Measurements from ENCODE around the gene DEFB131B.
"Not testable (repeated sequence)": the region's sequence is repeated elsewhere in the genome, so short reads cannot be mapped to it uniquely, and the experiment has no call there.

DEFB131B gene

GRCh38 chr11:71878059-71878458 is at the start of gene DEFB131B:
Gene DEFB131B (plus strand): TSS chr11:71878453. CDS start chr11:71878453, 0 bp downstream.
- not testable (repeated sequence) for DNase-seq

- not testable (repeated sequence) for DNase-seq
Observed at GRCh38 chr11:71829247-71829646, 49.0 kb upstream of the DEFB131B start.

- not testable (repeated sequence) for DNase-seq
Observed at GRCh38 chr11:71829686-71830085, 48.6 kb upstream of the DEFB131B start.

- DNase-seq, result not testable (repeated sequence)
Observed at GRCh38 chr11:71832811-71833210, 45.4 kb upstream of the DEFB131B start, which contains the start of gene DEFB108B. Gene DEFB108B (plus strand): TSS chr11:71833200. CDS start chr11:71833200, 0 bp downstream.

GRCh38 chr11:71842720-71843119 is 35.5 kb upstream of the DEFB131B start:
- not testable (repeated sequence) for DNase-seq

- not testable (repeated sequence) for DNase-seq
Observed at GRCh38 chr11:71843355-71843754, 34.9 kb upstream of the DEFB131B start.

GRCh38 chr11:71843858-71844257 is 34.4 kb upstream of the DEFB131B start:
- no peak for DNase-seq

- DNase-seq, result not testable (repeated sequence)
Observed at GRCh38 chr11:71853895-71854294, 24.4 kb upstream of the DEFB131B start.

- not testable (repeated sequence) for DNase-seq
Observed at GRCh38 chr11:71855880-71856279, 22.4 kb upstream of the DEFB131B start.

- not testable (repeated sequence) for DNase-seq
Observed at GRCh38 chr11:71860835-71861234, 17.4 kb upstream of the DEFB131B start.

- DNase-seq, result not testable (repeated sequence)
Observed at GRCh38 chr11:71863978-71864627, 14.2 kb upstream of the DEFB131B start.

GRCh38 chr11:71867209-71867608 is 11.0 kb upstream of the DEFB131B start:
- DNase-seq, result not testable (repeated sequence)

GRCh38 chr11:71869931-71870330 is 8.3 kb upstream of the DEFB131B start:
- not testable (repeated sequence) for DNase-seq

- DNase-seq, result not testable (repeated sequence)
Observed at GRCh38 chr11:71870661-71871060, 7.6 kb upstream of the DEFB131B start.

- not testable (repeated sequence) for DNase-seq
Observed at GRCh38 chr11:71876262-71876661, 2.0 kb upstream of the DEFB131B start.

- not testable (repeated sequence) for DNase-seq
Observed at GRCh38 chr11:71885806-71886205, 7.6 kb downstream of the DEFB131B start.

GRCh38 chr11:71888335-71889010 is 10.2 kb downstream of the DEFB131B start:
- DNase-seq, result not testable (repeated sequence)

- not testable (repeated sequence) for DNase-seq
Observed at GRCh38 chr11:71889181-71889872, 11.1 kb downstream of the DEFB131B start.

- DNase-seq, result no peak
Observed at GRCh38 chr11:71895961-71896360, 17.7 kb downstream of the DEFB131B start.

GRCh38 chr11:71901137-71901536 is 22.9 kb downstream of the DEFB131B start:
- DNase-seq, result not testable (repeated sequence)

GRCh38 chr11:71908218-71908617 is 30.0 kb downstream of the DEFB131B start:
- no peak for DNase-seq

- not testable (repeated sequence) for DNase-seq
Observed at GRCh38 chr11:71910775-71911174, 32.5 kb downstream of the DEFB131B start.

- DNase-seq, result peak; percentile 37
Observed at GRCh38 chr11:71911321-71911985, 33.2 kb downstream of the DEFB131B start.
